GM20000 (cell line): ENCODE results near the gene LIN9.
A peak's percentile ranks its signal among the peaks of the same experiment; 100 is the strongest.

ENCODE experiments used
- DNase-seq: peaks from one replicate; pipeline ENCODE4 v3.0.0; 2012; ENCODE audit warnings: low spot score
- CTCF ChIP-seq: IDR thresholded peaks from 2 replicates; pipeline ENCODE4 v1.5.1; 2012; ENCODE audit warnings: mild to moderate bottlenecking, control low read depth; ENCODE audit errors: extremely low read depth, missing control alignments

Gene LIN9

GRCh38 chr1:226308723-226309397 is at the start of gene LIN9:
Gene LIN9 (minus strand): TSS chr1:226309164. CDS start chr1:226309139, 25 bp downstream.
- DNase-seq, result peak; percentile 97

GRCh38 chr1:226357416-226357815 is 48.5 kb upstream of the LIN9 start:
- TF ChIP-seq CTCF, result no peak
- no peak for DNase-seq

More at GRCh38 chr1:226308723-226309397, at the start of gene LIN9:
- no peak for TF ChIP-seq CTCF

- TF ChIP-seq CTCF, result no peak
- no peak for DNase-seq
Measured at GRCh38 chr1:226355669-226356551, 46.9 kb upstream of the LIN9 start.

- no peak for DNase-seq
- no peak for TF ChIP-seq CTCF
Measured at GRCh38 chr1:226355016-226355415, 46.1 kb upstream of the LIN9 start.

GRCh38 chr1:226353698-226354525 is 44.9 kb upstream of the LIN9 start:
- no peak for TF ChIP-seq CTCF
- DNase-seq, result no peak

GRCh38 chr1:226351709-226352108 is 42.7 kb upstream of the LIN9 start:
- DNase-seq, result no peak
- no peak for TF ChIP-seq CTCF
